ENCODE results near the gene PARP8.

The PARP8 gene

GRCh38 chr5:50887889-50888633, 221.6 kb downstream of the PARP8 start:
- DNase-seq (ENCODE audit: extremely low read depth in 1 of 2, low read depth in 1 of 2) = no peak

- DNase-seq (ENCODE audit: extremely low read depth in 1 of 2, low read depth in 1 of 2) = no peak
Measured at GRCh38 chr5:50888751-50889150, 222.3 kb downstream of the PARP8 start.

GRCh38 chr5:50889790-50890189, 223.4 kb downstream of the PARP8 start:
- DNase-seq (ENCODE audit: extremely low read depth in 1 of 2, low read depth in 1 of 2) = no peak
